Mucosa of rectum (tissue), 2 donors: Measurements from ENCODE around the gene SPEF1.

ENCODE experiments used
- H3K27ac ChIP-seq, 2 donors: one replicate each; pipeline ENCODE4 v1.7.0; 2013; ENCODE audit warnings: inconsistent platforms in 2 of 2, low read depth in 2 of 2, low read length in 2 of 2
- H3K27me3 ChIP-seq, 2 donors: one replicate each; pipeline ENCODE4 v1.7.0; 2013; ENCODE audit warnings: low read length in 2 of 2; ENCODE audit not compliant: control insufficient read depth in 2 of 2, insufficient read depth in 2 of 2
- H3K36me3 ChIP-seq, 2 donors: one replicate each; pipeline ENCODE4 v1.7.0; 2013; ENCODE audit warnings: low read length in 2 of 2; ENCODE audit not compliant: control insufficient read depth in 2 of 2, insufficient read depth in 2 of 2
- H3K4me1 ChIP-seq, 2 donors: one replicate each; pipeline ENCODE4 v1.7.0; 2013; ENCODE audit warnings: low read length in 2 of 2, mild to moderate bottlenecking in 1 of 2; ENCODE audit not compliant: control insufficient read depth in 2 of 2, insufficient read depth in 2 of 2
- H3K4me3 ChIP-seq, 2 donors: one replicate each; pipeline ENCODE4 v1.7.0; 2013; ENCODE audit warnings: low read length in 2 of 2
- H3K9ac ChIP-seq, 2 donors: one replicate each; pipeline ENCODE4 v1.7.0; 2013; ENCODE audit warnings: low read length in 2 of 2, low read depth in 1 of 2, mild to moderate bottlenecking in 1 of 2
- H3K9me3 ChIP-seq, 2 donors: one replicate each; pipeline ENCODE4 v1.7.0; 2013; ENCODE audit warnings: low read length in 2 of 2; ENCODE audit not compliant: control insufficient read depth in 2 of 2
- donor health status: healthy.
- donor health status: Normal muscosa, but diverticular disease.

SPEF1 gene

DNA sequence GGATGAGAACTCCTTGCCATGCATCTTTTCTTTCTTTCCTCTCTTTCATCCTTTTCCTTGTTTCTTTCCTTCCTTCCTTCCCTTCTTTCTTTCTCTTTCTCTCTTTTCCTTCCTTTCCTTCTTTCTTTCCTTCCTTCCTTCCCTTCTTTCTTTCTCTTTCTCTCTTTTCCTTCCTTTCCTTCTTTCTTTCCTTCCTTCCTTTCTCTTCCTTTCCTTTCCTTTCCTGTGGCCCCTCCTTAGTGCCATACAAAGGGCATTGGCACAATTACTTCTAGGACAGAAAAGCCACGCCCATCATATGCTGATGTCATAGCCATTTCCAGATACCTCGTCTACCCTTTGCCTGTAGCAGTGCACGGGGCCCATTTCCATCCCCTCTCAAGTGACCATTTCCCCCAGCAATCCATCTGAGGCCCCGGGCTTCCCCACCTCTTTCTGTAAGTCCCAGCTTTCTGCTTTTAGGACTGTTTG, 7.5 kb upstream of the SPEF1 start:
- no peak overlapping the region for H3K9ac ChIP-seq
- H3K9me3 ChIP-seq, result no peaks in the 10 kb centered on the region
- peaks cover 5% of the 10 kb centered on the region in 2 donors for H3K36me3 ChIP-seq
- no peak overlapping the region for H3K27ac ChIP-seq
- peaks cover 16 to 30% of the 10 kb centered on the region in 2 donors for H3K4me1 ChIP-seq
- H3K27me3 ChIP-seq, result no peaks in the 10 kb centered on the region
- H3K4me3 ChIP-seq, result no peak overlapping the region

DNA sequence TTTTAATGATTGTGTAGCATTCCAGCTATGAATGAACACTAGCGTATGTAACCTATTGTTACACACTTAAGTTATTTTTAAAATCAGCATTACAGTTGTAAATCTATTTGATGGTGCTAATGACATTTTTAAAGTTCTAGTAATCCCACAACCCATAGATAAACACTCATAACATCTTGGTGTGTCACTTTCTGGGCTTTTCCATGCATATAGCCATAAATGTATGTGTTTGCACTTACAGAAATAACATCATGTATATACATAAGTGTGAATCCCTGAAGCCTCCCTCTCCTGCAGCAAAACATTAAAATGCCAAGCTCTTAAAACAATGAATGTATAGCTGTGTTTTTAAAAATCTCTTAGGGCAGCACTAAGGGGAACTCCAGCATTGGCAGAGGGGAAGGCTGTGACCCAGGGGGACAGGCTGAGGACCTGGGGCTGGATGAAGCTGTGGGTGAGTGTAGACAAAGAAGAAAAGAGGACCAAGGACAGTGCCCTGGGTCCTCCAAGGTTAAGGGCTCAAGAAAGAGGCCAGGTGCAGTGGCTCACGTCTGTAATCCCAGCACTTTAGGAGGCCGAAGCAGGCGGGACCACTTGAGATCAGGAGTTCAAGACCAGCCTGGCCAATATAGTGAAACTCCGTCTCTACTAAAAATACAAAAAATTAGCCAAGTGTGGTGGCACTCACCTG, 6.2 kb upstream of the SPEF1 start:
- Histone ChIP-seq H3K36me3 (peaks cover 5% of the 10 kb centered on the region in 2 donors), H3K4me3 (peak overlapping the region; percentile 33 to 71), H3K27me3 (no peaks in the 10 kb centered on the region), H3K9ac (peak overlapping the region in 1 of 2 donors; percentile 19), H3K9me3 (no peaks in the 10 kb centered on the region), H3K27ac (no peak overlapping the region), H3K4me1 (peaks cover 16 to 30% of the 10 kb centered on the region in 2 donors)

DNA sequence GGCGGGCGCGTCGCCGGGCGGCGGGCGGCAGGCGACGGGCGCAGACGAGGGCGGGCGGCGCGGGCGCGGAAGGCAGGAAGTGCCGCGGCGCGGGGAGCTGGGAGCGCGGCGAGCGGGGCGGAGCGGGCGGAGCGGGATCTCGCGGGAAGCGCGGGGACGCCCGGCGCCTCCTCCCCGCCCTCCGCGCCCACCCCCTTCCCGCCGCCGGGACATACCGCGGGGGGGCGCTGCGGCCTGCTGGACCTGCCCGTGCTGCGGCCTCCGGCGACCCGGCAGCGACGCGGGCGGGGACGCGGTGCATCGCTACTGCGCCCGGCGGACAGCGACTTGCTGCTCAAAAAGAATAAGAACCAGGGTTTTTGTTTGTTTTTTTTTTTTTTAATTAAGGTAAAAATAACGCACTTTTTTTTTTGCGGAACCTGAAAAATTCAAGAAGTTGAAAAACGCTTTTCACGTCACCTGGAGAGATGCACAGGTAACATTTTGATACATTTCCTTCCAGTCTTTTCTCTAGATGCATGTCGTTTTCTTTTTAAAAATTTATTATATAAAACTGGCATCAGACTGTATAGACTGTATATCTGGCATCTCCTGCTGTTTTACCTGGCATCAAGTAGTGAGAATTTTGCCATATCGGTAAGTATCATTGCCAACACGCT, 5.5 kb upstream of the SPEF1 start, which contains the start of gene CENPB:
Gene CENPB, minus strand, starts transcription at position 76 of the 659 bp plus-strand sequence. CDS start 257 bp downstream, outside the sequence.
- Histone ChIP-seq H3K4me3 (peak within 1 kb of the TSS; percentile 85 to 87), H3K9ac (peak within 1 kb of the TSS; percentile 27 to 77), H3K9me3 (no peaks in the 10 kb centered on the region), H3K4me1 (peaks cover 16 to 30% of the 10 kb centered on the region in 2 donors), H3K36me3 (peaks cover 5% of the 10 kb centered on the region in 2 donors), H3K27ac (peak within 1 kb of the TSS; percentile 57 to 76), H3K27me3 (no peaks in the 10 kb centered on the region)

DNA sequence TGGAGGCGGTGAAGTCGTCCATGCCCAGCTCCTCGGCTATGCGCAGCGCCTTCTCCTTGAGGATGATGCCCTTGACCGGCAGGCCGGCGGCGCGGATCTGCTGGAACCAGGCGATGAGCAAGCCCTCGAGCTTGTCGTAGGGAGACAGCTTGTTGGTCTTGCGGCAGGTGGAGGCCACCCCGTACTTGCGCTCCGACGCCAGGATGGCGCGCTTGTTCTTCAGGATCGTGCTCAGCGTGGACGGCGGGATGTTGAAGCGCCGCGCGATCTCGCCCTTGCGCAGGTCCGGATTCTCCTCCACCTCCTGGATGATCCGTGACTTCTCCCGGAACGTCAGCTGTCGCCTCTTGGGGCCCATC, 4.9 kb upstream of the SPEF1 start:
- Histone ChIP-seq H3K36me3 (peaks cover 5% of the 10 kb centered on the region in 2 donors), H3K9me3 (no peaks in the 10 kb centered on the region), H3K27me3 (no peaks in the 10 kb centered on the region), H3K27ac (peak overlapping the region; percentile 57 to 76), H3K4me3 (peak overlapping the region; percentile 85 to 87), H3K9ac (peak overlapping the region; percentile 27 to 77), H3K4me1 (peaks cover 18 to 33% of the 10 kb centered on the region in 2 donors)

DNA sequence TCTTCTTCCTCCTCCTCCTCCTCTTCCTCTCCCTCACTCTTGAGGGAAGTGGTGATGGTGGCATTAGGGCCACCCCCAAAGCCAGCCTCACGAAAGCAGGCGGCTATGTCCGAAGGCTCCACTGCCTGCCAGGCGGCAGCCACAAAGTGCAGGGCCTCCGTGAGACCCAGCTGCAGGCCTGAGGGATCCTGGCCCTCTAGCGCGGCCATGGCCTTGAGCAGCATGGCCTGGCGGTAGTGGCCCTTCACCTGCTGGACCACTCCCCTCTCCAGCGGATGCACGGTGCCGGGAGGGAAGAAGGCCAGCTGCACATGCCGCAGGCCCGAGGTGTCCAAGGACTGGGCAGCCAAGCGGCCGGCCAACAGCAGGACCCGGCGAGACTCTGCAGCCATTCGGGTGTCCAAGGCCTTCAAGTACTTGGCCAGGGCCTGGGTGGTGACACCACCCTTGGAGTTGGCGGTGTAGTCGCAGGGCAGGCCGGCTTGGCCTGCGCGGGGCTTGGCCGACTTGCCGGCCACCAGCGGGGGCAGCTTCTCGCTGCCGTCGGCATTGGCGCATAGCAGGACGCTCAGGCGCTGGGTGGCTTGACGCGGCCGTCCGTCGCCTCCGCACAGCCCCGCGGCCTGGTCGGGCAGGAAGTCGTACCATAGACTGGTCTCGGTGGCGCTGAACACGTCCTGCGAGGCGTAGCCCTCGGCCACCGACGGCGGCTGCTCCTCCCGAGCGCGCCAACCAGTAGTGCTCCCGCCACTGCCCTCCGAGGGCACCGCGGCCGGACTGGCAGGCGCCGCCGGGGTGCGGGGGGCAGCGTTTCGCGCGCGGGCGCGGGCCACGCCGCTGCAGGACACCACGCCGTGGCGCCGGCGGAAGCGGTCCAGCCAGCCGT, 4.2 kb upstream of the SPEF1 start:
- no peaks in the 10 kb centered on the region for H3K9me3 ChIP-seq
- H3K4me1 ChIP-seq, result peaks cover 21 to 39% of the 10 kb centered on the region in 2 donors
- peak overlapping the region; percentile 57 to 76 for H3K27ac ChIP-seq
- H3K4me3 ChIP-seq, result peak overlapping the region; percentile 85 to 87
- no peaks in the 10 kb centered on the region for H3K27me3 ChIP-seq
- peak overlapping the region; percentile 38 to 77 for H3K9ac ChIP-seq
- peaks cover 5% of the 10 kb centered on the region in 2 donors for H3K36me3 ChIP-seq

DNA sequence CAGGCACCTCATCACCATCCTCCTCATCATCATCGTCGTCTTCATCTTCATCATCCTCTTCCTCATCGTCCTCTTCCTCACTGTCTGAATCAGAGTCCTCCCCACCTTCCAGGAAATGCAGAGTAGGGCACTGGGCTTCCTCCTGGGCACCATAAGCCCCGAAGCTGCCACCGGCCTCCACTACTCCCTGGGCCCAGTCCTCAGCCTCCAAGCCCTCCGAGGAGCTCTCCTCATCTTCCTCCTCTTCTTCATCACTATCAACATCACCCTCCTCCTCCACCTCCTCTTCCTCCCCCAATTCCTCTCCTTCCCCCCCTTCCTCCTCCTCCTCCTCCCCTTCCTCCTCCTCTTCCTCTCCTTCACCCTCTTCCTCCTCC, 3.6 kb upstream of the SPEF1 start:
- H3K27ac ChIP-seq, result no peak overlapping the region
- peak overlapping the region; percentile 22 to 85 for H3K4me3 ChIP-seq
- no peaks in the 10 kb centered on the region for H3K27me3 ChIP-seq
- H3K9ac ChIP-seq, result no peak overlapping the region
- no peaks in the 10 kb centered on the region for H3K9me3 ChIP-seq
- H3K36me3 ChIP-seq, result peaks cover 5% of the 10 kb centered on the region in 2 donors
- H3K4me1 ChIP-seq, result peaks cover 21 to 39% of the 10 kb centered on the region in 2 donors

DNA sequence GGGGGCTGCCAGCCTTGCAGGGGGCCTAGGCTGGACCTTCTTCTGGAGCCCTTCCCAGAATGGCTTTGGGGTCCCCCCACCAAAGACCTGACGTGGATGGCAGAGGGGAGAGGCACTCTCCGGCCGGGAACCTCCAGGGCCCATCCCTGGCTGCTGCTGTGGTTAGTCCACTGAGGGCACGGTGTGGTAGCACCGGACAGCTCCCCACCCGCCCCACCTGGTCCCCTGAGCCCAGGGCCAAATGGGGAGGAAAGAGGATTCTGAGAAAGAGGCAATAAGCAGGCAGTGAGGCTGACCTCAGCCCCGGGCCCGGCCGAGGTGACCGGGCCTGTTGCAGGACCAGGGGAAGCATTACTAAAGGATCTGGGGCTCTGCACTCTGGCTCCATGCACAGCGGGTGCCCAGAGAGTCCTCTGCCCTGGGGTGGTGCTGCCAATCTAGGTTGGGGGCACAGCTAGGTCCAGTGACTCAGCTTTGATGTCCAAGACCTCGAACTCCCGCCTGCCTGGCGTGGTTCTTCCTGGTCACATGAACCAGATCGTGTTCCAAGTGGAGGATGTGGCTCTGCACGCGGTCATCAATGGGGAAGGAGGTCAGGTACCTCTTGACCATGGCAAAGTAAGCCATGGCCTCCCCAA, 3.1 kb upstream of the SPEF1 start:
- Histone ChIP-seq H3K27me3 (peaks cover 0 to 4% of the 10 kb centered on the region in 2 donors), H3K4me1 (peaks cover 21 to 39% of the 10 kb centered on the region in 2 donors), H3K4me3 (peak overlapping the region in 1 of 2 donors; percentile 22), H3K27ac (no peak overlapping the region), H3K36me3 (peaks cover 5% of the 10 kb centered on the region in 2 donors), H3K9ac (no peak overlapping the region), H3K9me3 (no peaks in the 10 kb centered on the region)

DNA sequence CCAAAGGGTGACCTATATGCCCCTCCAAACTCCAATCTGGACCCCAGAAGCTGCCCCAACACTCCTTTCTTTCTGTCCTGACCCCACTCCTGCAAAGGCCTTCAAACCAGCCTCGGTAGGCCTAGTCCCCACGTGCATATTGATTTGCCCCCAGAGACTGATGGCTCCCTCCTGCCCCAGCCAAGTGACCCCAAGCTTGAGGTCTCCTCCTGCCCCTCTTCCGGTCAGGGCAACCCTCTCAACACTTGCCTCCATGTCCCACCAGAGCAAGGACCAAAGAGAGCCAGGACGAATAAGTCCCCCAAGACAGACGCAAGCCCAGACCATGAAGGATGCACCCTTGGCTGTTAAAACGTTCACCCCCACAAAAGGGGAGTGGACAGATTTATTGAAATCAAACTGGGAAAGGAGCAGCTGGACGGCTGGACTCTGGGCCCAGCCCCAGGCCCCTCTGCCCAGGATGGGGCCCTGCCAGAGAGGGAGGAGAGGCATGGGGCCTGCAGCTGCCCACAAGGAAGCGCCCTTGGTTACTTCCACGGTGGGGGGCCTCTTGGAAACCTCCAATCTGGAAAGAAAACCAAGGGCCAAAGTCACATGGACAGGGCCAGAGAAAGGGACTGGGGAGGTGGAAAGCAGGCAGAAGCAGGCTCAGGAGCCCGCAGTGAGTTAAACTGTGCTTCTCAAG, 2.4 kb upstream of the SPEF1 start:
- no peaks in the 10 kb centered on the region for H3K9me3 ChIP-seq
- peaks cover 5 to 9% of the 10 kb centered on the region in 2 donors for H3K27me3 ChIP-seq
- no peak overlapping the region for H3K4me3 ChIP-seq
- peaks cover 17 to 34% of the 10 kb centered on the region in 2 donors for H3K4me1 ChIP-seq
- no peak overlapping the region for H3K27ac ChIP-seq
- no peak overlapping the region for H3K9ac ChIP-seq
- H3K36me3 ChIP-seq, result peaks cover 5% of the 10 kb centered on the region in 2 donors

DNA sequence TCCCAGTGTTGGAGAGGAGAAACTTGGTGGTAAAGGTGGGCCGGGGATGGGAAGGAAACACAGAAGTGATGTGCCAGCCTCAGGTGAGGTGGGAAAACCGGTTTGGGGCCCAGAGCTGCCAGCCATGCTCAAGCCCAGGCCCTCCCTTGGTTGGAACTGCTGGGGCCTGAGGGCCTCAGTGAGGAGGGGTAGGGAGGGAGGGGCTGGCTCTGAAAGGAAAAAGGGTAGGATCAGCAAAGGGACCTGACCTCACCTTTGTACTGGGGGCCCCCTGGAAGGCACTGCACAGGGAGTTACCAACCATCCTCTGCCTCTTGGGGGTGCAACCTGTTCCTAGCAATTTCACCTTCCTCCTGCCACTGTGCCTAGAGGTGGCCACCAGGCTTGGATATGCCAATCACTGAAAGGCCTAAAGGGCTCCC, 1.8 kb upstream of the SPEF1 start:
- H3K27ac ChIP-seq, result no peak overlapping the region
- peaks cover 10 to 12% of the 10 kb centered on the region in 2 donors for H3K27me3 ChIP-seq
- no peaks in the 10 kb centered on the region for H3K9me3 ChIP-seq
- H3K9ac ChIP-seq, result no peak overlapping the region
- peaks cover 22 to 36% of the 10 kb centered on the region in 2 donors for H3K4me1 ChIP-seq
- no peak overlapping the region for H3K4me3 ChIP-seq
- H3K36me3 ChIP-seq, result peaks cover 5% of the 10 kb centered on the region in 2 donors
